H9 (cell line): ENCODE measurements around the gene DPP6. TPM values are rescaled to one million over a fixed set of nuclear protein-coding genes. Genes with fewer than 3 reads are reported as not detected.
"Not testable (repeated sequence)": the region's sequence is repeated elsewhere in the genome, so short reads cannot be mapped to it uniquely, and the experiment has no call there.

Experiments used
- DNase-seq: peaks from one replicate; pipeline ENCODE4 v3.0.0-alpha.2; 2017
- H2AFZ ChIP-seq: one replicate; pipeline ENCODE4 v1.6.1; 2013; ENCODE audit warnings: mild to moderate bottlenecking, low read length, control low read depth, moderate library complexity
- H2AK5ac ChIP-seq: 2 replicates; pipeline ENCODE4 v1.6.1; 2013; ENCODE audit warnings: low read length, control low read depth, mixed read lengths; ENCODE audit not compliant: insufficient read length
- H2BK120ac ChIP-seq: one replicate; pipeline ENCODE4 v1.6.1; 2013; ENCODE audit warnings: low read depth, mild to moderate bottlenecking, low read length, control low read depth, inconsistent platforms; ENCODE audit not compliant: poor library complexity, severe bottlenecking
- H2BK12ac ChIP-seq: 2 replicates; pipeline ENCODE4 v1.6.1; 2013; ENCODE audit warnings: low read length, control low read depth, mixed read lengths, low read depth; ENCODE audit not compliant: insufficient read length
- H2BK15ac ChIP-seq: 2 replicates; pipeline ENCODE4 v1.6.1; 2013; ENCODE audit warnings: low read depth, low read length, control low read depth
- H2BK20ac ChIP-seq: one replicate; pipeline ENCODE4 v1.6.1; 2013; ENCODE audit warnings: low read depth, mild to moderate bottlenecking, low read length, control low read depth, inconsistent platforms; ENCODE audit not compliant: poor library complexity, severe bottlenecking
- H2BK5ac ChIP-seq: 2 replicates; pipeline ENCODE4 v1.6.1; 2013; ENCODE audit warnings: low read length, control low read depth, mixed read lengths; ENCODE audit not compliant: insufficient read length
- H3K14ac ChIP-seq: 2 replicates; pipeline ENCODE4 v1.6.1; 2013; ENCODE audit warnings: low read length, control low read depth; ENCODE audit not compliant: insufficient read depth
- H3K18ac ChIP-seq: 2 replicates; pipeline ENCODE4 v1.6.1; 2013; ENCODE audit warnings: low read depth, mild to moderate bottlenecking, mixed read lengths, low read length, control low read depth; ENCODE audit not compliant: insufficient read length
- H3K23ac ChIP-seq: 2 replicates; pipeline ENCODE4 v1.6.1; 2013; ENCODE audit warnings: low read length, control low read depth, mixed read lengths, low read depth; ENCODE audit not compliant: insufficient read length
- H3K23me2 ChIP-seq: 2 replicates; pipeline ENCODE4 v1.6.1; 2013; ENCODE audit warnings: low read depth, mild to moderate bottlenecking, mixed read lengths, low read length, control low read depth; ENCODE audit not compliant: insufficient read length, poor library complexity, severe bottlenecking
- H3K27ac ChIP-seq: 2 replicates; pipeline ENCODE4 v1.5.1; 2013; ENCODE audit warnings: low read length, control low read depth, mixed read lengths, low read depth; ENCODE audit not compliant: insufficient read length
- H3K27me3 ChIP-seq: 2 replicates; pipeline ENCODE4 v1.6.1; 2013; ENCODE audit warnings: low read length, control low read depth, inconsistent platforms; ENCODE audit not compliant: insufficient read depth
- H3K4ac ChIP-seq: 2 replicates; pipeline ENCODE4 v1.6.1; 2013; ENCODE audit warnings: low read depth, mild to moderate bottlenecking, control low read depth, inconsistent platforms, low read length, moderate library complexity
- H3K4me1 ChIP-seq: 2 replicates; pipeline ENCODE4 v1.6.1; 2013; ENCODE audit warnings: low read length, control low read depth, inconsistent platforms; ENCODE audit not compliant: insufficient read depth
- H3K4me2 ChIP-seq: 2 replicates; pipeline ENCODE4 v1.6.1; 2013; ENCODE audit warnings: low read length, control low read depth, mixed read lengths; ENCODE audit not compliant: insufficient read length, insufficient read depth
- H3K56ac ChIP-seq: 2 replicates; pipeline ENCODE4 v1.6.1; 2013; ENCODE audit warnings: low read depth, mild to moderate bottlenecking, mixed read lengths, low read length, control low read depth; ENCODE audit not compliant: insufficient read length
- H3K79me1 ChIP-seq: 2 replicates; pipeline ENCODE4 v1.6.1; 2013; ENCODE audit warnings: low read depth, mild to moderate bottlenecking, moderate library complexity, low read length, control low read depth, inconsistent platforms; ENCODE audit not compliant: insufficient read depth, poor library complexity, severe bottlenecking
- H3K79me2 ChIP-seq: 2 replicates; pipeline ENCODE4 v1.6.1; 2013; ENCODE audit warnings: low read length, control low read depth, inconsistent platforms; ENCODE audit not compliant: insufficient read depth
- H3K9ac ChIP-seq: 2 replicates; pipeline ENCODE4 v1.6.1; 2013; ENCODE audit warnings: low read length, control low read depth, mixed read lengths; ENCODE audit not compliant: insufficient read length; ENCODE audit errors: extremely low read depth
- H3K9me3 ChIP-seq: one replicate; pipeline ENCODE4 v1.6.1; 2013; ENCODE audit warnings: low read depth, low read length, inconsistent platforms; ENCODE audit not compliant: control insufficient read depth
- H3T11ph ChIP-seq: one replicate; pipeline ENCODE4 v1.6.1; 2013; ENCODE audit warnings: mild to moderate bottlenecking, low read length, control low read depth, inconsistent platforms
- H4K20me1 ChIP-seq: one replicate; pipeline ENCODE4 v1.6.1; 2013; ENCODE audit not compliant: control insufficient read depth, insufficient read length, insufficient read depth
- H4K5ac ChIP-seq: 2 replicates; pipeline ENCODE4 v1.6.1; 2013; ENCODE audit warnings: low read depth, mild to moderate bottlenecking, mixed read lengths, low read length, control low read depth; ENCODE audit not compliant: insufficient read length
- H4K8ac ChIP-seq: replicated peaks from 2 replicates; pipeline ENCODE4 v1.6.1; 2013; ENCODE audit warnings: low read length, control low read depth, mixed read lengths, low read depth; ENCODE audit not compliant: insufficient read length
- H4K91ac ChIP-seq: 2 replicates; pipeline ENCODE4 v1.6.1; 2013; ENCODE audit warnings: low read depth, mild to moderate bottlenecking, moderate library complexity, mixed read lengths, low read length, control low read depth; ENCODE audit not compliant: insufficient read length
- H3K27ac Mint-ChIP-seq, 3 experiments: 2 replicates in 2 of 3; 3 replicates in 1 of 3; pipeline ENCODE4 v1.8.0; 2020 to 2021; ENCODE audit warnings: mixed read lengths in 3 of 3, mild to moderate bottlenecking in 1 of 3, moderate library complexity in 1 of 3
- H3K27me3 Mint-ChIP-seq: 2 replicates; pipeline ENCODE4 v1.8.0; 2021; ENCODE audit warnings: low read depth, mild to moderate bottlenecking, moderate library complexity, mixed read lengths
- H3K36me3 Mint-ChIP-seq, 3 experiments: 2 replicates in 2 of 3; 3 replicates in 1 of 3; pipeline ENCODE4 v1.8.0; 2020 to 2021; ENCODE audit warnings: low read depth in 3 of 3, mixed read lengths in 3 of 3; ENCODE audit not compliant: insufficient read depth in 1 of 3
- H3K4me1 Mint-ChIP-seq, 2 experiments: 2 replicates each; pipeline ENCODE4 v1.8.0; 2020; ENCODE audit warnings: mixed read lengths in 2 of 2
- H3K4me3 Mint-ChIP-seq, 2 experiments: 2 replicates in 1 of 2; 3 replicates in 1 of 2; pipeline ENCODE4 v1.8.0; 2020 to 2021; ENCODE audit warnings: mild to moderate bottlenecking in 2 of 2, mixed read lengths in 2 of 2, moderate library complexity in 1 of 2
- H3K9me3 Mint-ChIP-seq, 2 experiments: 2 replicates in 1 of 2; 3 replicates in 1 of 2; pipeline ENCODE4 v1.8.0; 2020; ENCODE audit warnings: mild to moderate bottlenecking in 2 of 2, mixed read lengths in 2 of 2, moderate library complexity in 1 of 2
- WGBS: extraction: QIAGEN DNeasy Blood & Tissue Kit; methylation state at CpG from one replicate; pipeline ENCODE4 v1.1.7; 2013; ENCODE audit warnings: missing lambda C conversion rate, low lambda C conversion rate, mixed read lengths; ENCODE audit not compliant: insufficient read length; ENCODE audit errors: extremely low coverage; 5-methylcytosine and 5-hydroxymethylcytosine counted together
- total RNA-seq: library from RNA; stranded (reverse); gene quantifications from 2 replicates; pipeline ENCODE4 v1.2.1, GENCODE V29; 2021

The DPP6 gene
- total RNA-seq, 1 experiment from 2014 or later = 4.5 TPM

- H3T11ph ChIP-seq, H3K79me2 ChIP-seq, H4K8ac ChIP-seq, H2AFZ ChIP-seq, H3K27me3 Mint-ChIP-seq, H3K23me2 ChIP-seq, H2BK120ac ChIP-seq, H4K91ac ChIP-seq, H3K27ac ChIP-seq, H3K4me1 ChIP-seq, H3K4me1 Mint-ChIP-seq, H2BK5ac ChIP-seq, H3K4me3 Mint-ChIP-seq, H3K27me3 ChIP-seq, H3K4me2 ChIP-seq, H3K56ac ChIP-seq, H4K20me1 ChIP-seq, H3K4ac ChIP-seq, H2AK5ac ChIP-seq, H3K23ac ChIP-seq, H4K5ac ChIP-seq, H2BK15ac ChIP-seq, H3K9me3 ChIP-seq, H3K14ac ChIP-seq, H2BK12ac ChIP-seq, H2BK20ac ChIP-seq, H3K18ac ChIP-seq, H3K27ac Mint-ChIP-seq, H3K79me1 ChIP-seq, H3K9ac ChIP-seq: not testable (repeated sequence)
- Mint-ChIP-seq H3K36me3 (peaks cover 0 to 17% (median under 1%) of the 10 kb centered on the region in 3 experiments; a peak in 4 of 7 replicates), H3K9me3 (peaks cover 29 to 64% of the 10 kb centered on the region in 2 experiments)
- WGBS = no CpG with 5 or more reads among the region's 6 CpGs
- peak; percentile 33 for DNase-seq
These were observed 36.6 kb upstream of the DPP6 start for GRCh38 chr7:154015636-154016035.

GRCh38 chr7:154018354-154018753, 33.8 kb upstream of the DPP6 start:
- not testable (repeated sequence) for H3K9me3 ChIP-seq, H4K8ac ChIP-seq, H2BK15ac ChIP-seq, H4K91ac ChIP-seq, H3K27me3 Mint-ChIP-seq, DNase-seq, H3K4ac ChIP-seq, H3T11ph ChIP-seq, H3K4me1 Mint-ChIP-seq, H3K79me1 ChIP-seq, H3K23ac ChIP-seq, H3K18ac ChIP-seq, H3K56ac ChIP-seq, H2BK120ac ChIP-seq, H3K14ac ChIP-seq, H2BK20ac ChIP-seq, H3K27ac ChIP-seq, H3K4me1 ChIP-seq, H4K5ac ChIP-seq, H3K27ac Mint-ChIP-seq, H3K9ac ChIP-seq, H2BK12ac ChIP-seq, H3K27me3 ChIP-seq, H4K20me1 ChIP-seq, H3K4me3 Mint-ChIP-seq, H3K23me2 ChIP-seq, H3K4me2 ChIP-seq, H2AFZ ChIP-seq, H3K79me2 ChIP-seq, H2BK5ac ChIP-seq, H2AK5ac ChIP-seq
- H3K9me3 Mint-ChIP-seq = peaks cover 42 to 66% of the 10 kb centered on the region in 2 experiments
- WGBS = no CpG with 5 or more reads among the region's 2 CpGs
- H3K36me3 Mint-ChIP-seq = peaks cover 0 to 14% (median 3%) of the 10 kb centered on the region in 3 experiments; a peak in 4 of 7 replicates
